Measurements from ENCODE around the gene ANKRD13B.
"Not testable (repeated sequence)": the region's sequence is repeated elsewhere in the genome, so short reads cannot be mapped to it uniquely, and the experiment has no call there.

Gene ANKRD13B

GRCh38 chr17:29648005-29648404 is 55.1 kb downstream of the ANKRD13B start:
- TF ChIP-seq CSDC2 (CRISPR knock-in tag; IDR thresholded peaks at IDR 0.05): no peak
- TF ChIP-seq, protein P1, sequence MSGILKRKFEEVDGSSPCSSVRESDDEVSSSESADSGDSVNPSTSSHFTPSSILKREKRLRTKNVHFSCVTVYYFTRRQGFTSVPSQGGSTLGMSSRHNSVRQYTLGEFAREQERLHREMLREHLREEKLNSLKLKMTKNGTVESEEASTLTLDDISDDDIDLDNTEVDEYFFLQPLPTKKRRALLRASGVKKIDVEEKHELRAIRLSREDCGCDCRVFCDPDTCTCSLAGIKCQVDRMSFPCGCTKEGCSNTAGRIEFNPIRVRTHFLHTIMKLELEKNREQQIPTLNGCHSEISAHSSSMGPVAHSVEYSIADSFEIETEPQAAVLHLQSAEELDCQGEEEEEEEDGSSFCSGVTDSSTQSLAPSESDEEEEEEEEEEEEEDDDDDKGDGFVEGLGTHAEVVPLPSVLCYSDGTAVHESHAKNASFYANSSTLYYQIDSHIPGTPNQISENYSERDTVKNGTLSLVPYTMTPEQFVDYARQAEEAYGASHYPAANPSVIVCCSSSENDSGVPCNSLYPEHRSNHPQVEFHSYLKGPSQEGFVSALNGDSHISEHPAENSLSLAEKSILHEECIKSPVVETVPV (CRISPR knock-in tag; IDR thresholded peaks at IDR 0.05): no peak
- no peak for TF ChIP-seq ZFP3 (CRISPR knock-in tag; IDR thresholded peaks at IDR 0.05)
- no peak for TF ChIP-seq ARNTL (CRISPR knock-in tag; IDR thresholded peaks at IDR 0.05; ENCODE audit: borderline replicate concordance, low read depth)
- no peak for TF ChIP-seq POU6F1 (CRISPR knock-in tag; IDR thresholded peaks at IDR 0.05; ENCODE audit: borderline replicate concordance, low read depth)
- TF ChIP-seq ZNF70 (CRISPR knock-in tag; IDR thresholded peaks at IDR 0.05): no peak
- no peak for TF ChIP-seq TCF4 (CRISPR knock-in tag; IDR thresholded peaks at IDR 0.05; ENCODE audit: borderline replicate concordance)
- TF ChIP-seq ZC3H10 (CRISPR knock-in tag; IDR thresholded peaks at IDR 0.05): no peak
- no peak for TF ChIP-seq BACH2 (CRISPR knock-in tag; IDR thresholded peaks at IDR 0.05; ENCODE audit: borderline replicate concordance)
- no peak for TF ChIP-seq SNAI2 (CRISPR knock-in tag; IDR thresholded peaks at IDR 0.05)
- TF ChIP-seq ZNF8 (CRISPR knock-in tag; IDR thresholded peaks at IDR 0.05): no peak
- TF ChIP-seq ISL1 (CRISPR knock-in tag; IDR thresholded peaks at IDR 0.05): no peak
- TF ChIP-seq ESRRG (CRISPR knock-in tag; IDR thresholded peaks at IDR 0.05): no peak
- TF ChIP-seq, protein P2, sequence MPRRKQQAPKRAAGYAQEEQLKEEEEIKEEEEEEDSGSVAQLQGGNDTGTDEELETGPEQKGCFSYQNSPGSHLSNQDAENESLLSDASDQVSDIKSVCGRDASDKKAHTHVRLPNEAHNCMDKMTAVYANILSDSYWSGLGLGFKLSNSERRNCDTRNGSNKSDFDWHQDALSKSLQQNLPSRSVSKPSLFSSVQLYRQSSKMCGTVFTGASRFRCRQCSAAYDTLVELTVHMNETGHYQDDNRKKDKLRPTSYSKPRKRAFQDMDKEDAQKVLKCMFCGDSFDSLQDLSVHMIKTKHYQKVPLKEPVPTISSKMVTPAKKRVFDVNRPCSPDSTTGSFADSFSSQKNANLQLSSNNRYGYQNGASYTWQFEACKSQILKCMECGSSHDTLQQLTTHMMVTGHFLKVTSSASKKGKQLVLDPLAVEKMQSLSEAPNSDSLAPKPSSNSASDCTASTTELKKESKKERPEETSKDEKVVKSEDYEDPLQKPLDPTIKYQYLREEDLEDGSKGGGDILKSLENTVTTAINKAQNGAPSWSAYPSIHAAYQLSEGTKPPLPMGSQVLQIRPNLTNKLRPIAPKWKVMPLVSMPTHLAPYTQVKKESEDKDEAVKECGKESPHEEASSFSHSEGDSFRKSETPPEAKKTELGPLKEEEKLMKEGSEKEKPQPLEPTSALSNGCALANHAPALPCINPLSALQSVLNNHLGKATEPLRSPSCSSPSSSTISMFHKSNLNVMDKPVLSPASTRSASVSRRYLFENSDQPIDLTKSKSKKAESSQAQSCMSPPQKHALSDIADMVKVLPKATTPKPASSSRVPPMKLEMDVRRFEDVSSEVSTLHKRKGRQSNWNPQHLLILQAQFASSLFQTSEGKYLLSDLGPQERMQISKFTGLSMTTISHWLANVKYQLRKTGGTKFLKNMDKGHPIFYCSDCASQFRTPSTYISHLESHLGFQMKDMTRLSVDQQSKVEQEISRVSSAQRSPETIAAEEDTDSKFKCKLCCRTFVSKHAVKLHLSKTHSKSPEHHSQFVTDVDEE (CRISPR knock-in tag; IDR thresholded peaks at IDR 0.05): no peak
- no peak for TF ChIP-seq OSR1 (CRISPR knock-in tag; IDR thresholded peaks at IDR 0.05)
- no peak for TF ChIP-seq TOX (CRISPR knock-in tag; IDR thresholded peaks at IDR 0.05; ENCODE audit: borderline replicate concordance)
- TF ChIP-seq, protein P3, sequence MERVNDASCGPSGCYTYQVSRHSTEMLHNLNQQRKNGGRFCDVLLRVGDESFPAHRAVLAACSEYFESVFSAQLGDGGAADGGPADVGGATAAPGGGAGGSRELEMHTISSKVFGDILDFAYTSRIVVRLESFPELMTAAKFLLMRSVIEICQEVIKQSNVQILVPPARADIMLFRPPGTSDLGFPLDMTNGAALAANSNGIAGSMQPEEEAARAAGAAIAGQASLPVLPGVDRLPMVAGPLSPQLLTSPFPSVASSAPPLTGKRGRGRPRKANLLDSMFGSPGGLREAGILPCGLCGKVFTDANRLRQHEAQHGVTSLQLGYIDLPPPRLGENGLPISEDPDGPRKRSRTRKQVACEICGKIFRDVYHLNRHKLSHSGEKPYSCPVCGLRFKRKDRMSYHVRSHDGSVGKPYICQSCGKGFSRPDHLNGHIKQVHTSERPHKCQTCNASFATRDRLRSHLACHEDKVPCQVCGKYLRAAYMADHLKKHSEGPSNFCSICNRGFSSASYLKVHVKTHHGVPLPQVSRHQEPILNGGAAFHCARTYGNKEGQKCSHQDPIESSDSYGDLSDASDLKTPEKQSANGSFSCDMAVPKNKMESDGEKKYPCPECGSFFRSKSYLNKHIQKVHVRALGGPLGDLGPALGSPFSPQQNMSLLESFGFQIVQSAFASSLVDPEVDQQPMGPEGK (CRISPR knock-in tag; IDR thresholded peaks at IDR 0.05; ENCODE audit: borderline replicate concordance): no peak
- no peak for TF ChIP-seq GLIS3 (CRISPR knock-in tag; IDR thresholded peaks at IDR 0.05)
- no peak for TF ChIP-seq RARB (CRISPR knock-in tag; IDR thresholded peaks at IDR 0.05)
- TF ChIP-seq, protein P4, sequence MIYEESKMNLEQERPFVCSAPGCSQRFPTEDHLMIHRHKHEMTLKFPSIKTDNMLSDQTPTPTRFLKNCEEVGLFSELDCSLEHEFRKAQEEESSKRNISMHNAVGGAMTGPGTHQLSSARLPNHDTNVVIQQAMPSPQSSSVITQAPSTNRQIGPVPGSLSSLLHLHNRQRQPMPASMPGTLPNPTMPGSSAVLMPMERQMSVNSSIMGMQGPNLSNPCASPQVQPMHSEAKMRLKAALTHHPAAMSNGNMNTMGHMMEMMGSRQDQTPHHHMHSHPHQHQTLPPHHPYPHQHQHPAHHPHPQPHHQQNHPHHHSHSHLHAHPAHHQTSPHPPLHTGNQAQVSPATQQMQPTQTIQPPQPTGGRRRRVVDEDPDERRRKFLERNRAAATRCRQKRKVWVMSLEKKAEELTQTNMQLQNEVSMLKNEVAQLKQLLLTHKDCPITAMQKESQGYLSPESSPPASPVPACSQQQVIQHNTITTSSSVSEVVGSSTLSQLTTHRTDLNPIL (CRISPR knock-in tag; IDR thresholded peaks at IDR 0.05; ENCODE audit: low read depth): no peak
- no peak for ATAC-seq

- TF ChIP-seq ESRRG (CRISPR knock-in tag; IDR thresholded peaks at IDR 0.05): no peak
- TF ChIP-seq TOX (CRISPR knock-in tag; IDR thresholded peaks at IDR 0.05; ENCODE audit: borderline replicate concordance): no peak
- no peak for TF ChIP-seq ZNF565 (CRISPR knock-in tag; conservative IDR thresholded peaks at IDR 0.05; ENCODE audit: low read depth)
- no peak for TF ChIP-seq SNAI2 (CRISPR knock-in tag; IDR thresholded peaks at IDR 0.05)
- no peak for TF ChIP-seq RARB (CRISPR knock-in tag; IDR thresholded peaks at IDR 0.05)
- no peak for TF ChIP-seq GLIS3 (CRISPR knock-in tag; IDR thresholded peaks at IDR 0.05)
- no peak for TF ChIP-seq CSDC2 (CRISPR knock-in tag; IDR thresholded peaks at IDR 0.05)
- no peak for ATAC-seq
These were observed 56.4 kb downstream of the ANKRD13B start for GRCh38 chr17:29649359-29649758.

- ATAC-seq: no peak
- TF ChIP-seq CSDC2 (CRISPR knock-in tag; IDR thresholded peaks at IDR 0.05) (no peak), ZC3H10 (CRISPR knock-in tag; IDR thresholded peaks at IDR 0.05) (no peak), SNAI2 (CRISPR knock-in tag; IDR thresholded peaks at IDR 0.05) (no peak), ISL1 (CRISPR knock-in tag; IDR thresholded peaks at IDR 0.05) (no peak)
- TF ChIP-seq, protein P2 (CRISPR knock-in tag; IDR thresholded peaks at IDR 0.05): no peak
- TF ChIP-seq, protein P1 (CRISPR knock-in tag; IDR thresholded peaks at IDR 0.05): no peak
These were observed 57.5 kb downstream of the ANKRD13B start for GRCh38 chr17:29650396-29650795.

- ATAC-seq: not testable (repeated sequence)
These were observed 59.0 kb downstream of the ANKRD13B start for GRCh38 chr17:29651913-29652312.

Data from SK-N-SH treated with all-trans-retinoic acid at 6 μM for 48 hours (cell line).